Caki2 (cell line): ENCODE results near the gene SLC36A4. TPM values are rescaled to one million over a fixed set of nuclear protein-coding genes. Genes with fewer than 3 reads are reported as not detected.
"Not testable (repeated sequence)": the region's sequence is repeated elsewhere in the genome, so short reads cannot be mapped to it uniquely, and the experiment has no call there.

Source experiments
- DNase-seq: peaks from one replicate; pipeline ENCODE4 v3.0.0-alpha.2; 2015; ENCODE audit warnings: low read depth
- in situ Hi-C: cut with HindIII; loops from 2 replicates; pipeline ENCODE4 v1.10.0; 2016; ENCODE audit warnings: low sequenced_read_pairs, low pct_unique_long_range_greater_than_20kb, mixed read lengths
- total RNA-seq: library from RNA; depleted of rRNA; stranded (reverse); fragments of >200 nt; shearing (Covaris generic); gene quantifications from 2 replicates; pipeline ENCODE4 v1.2.3, GENCODE V29; 2014; ENCODE audit warnings: low replicate concordance; rRNA removed

Gene SLC36A4
- total RNA-seq, 1 experiment from 2014 or later: 4.9 TPM

GRCh38 chr11:93143186-93143585 lies 54.6 kb downstream of the SLC36A4 start:
- in situ Hi-C loops: no loop called here
- DNase-seq: no peak

DNA sequence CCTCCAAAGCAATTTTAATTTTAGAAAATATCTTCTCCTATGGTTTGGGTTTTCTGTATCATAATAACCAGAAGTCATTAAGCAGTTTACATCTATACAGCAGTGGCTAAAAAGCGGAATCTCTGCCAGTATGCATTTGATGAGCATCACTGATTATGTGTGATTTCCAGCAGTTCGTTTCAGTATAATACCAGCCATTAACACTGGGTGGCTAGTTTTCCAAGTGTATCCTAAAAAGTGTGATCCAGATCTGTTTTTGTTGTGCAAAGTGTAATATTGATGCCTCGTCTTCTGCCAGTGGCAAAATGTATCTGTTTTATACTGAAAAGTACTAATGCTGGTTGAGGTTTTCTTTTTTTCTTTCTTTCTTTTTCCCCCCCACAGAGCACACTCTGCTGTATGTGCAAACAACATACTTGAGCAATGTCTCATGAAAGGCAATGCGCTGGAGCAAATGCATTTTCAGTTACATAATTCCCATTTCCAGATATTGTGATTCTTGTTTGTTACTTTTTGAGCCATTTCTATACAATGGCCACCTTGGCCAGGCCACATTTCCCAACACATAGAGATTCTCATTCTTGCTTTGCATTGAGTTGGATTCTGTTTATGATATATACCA lies 64.2 kb downstream of the SLC36A4 start:
- DNase-seq: no peak
- in situ Hi-C loops: no loop called here

GRCh38 chr11:93132836-93133235 lies 65.0 kb downstream of the SLC36A4 start:
- in situ Hi-C loops: no loop called here
- DNase-seq: no peak

- DNase-seq: no peak
- in situ Hi-C loops: no loop called here
Observed at GRCh38 chr11:93131709-93132108, 66.1 kb downstream of the SLC36A4 start.

DNA sequence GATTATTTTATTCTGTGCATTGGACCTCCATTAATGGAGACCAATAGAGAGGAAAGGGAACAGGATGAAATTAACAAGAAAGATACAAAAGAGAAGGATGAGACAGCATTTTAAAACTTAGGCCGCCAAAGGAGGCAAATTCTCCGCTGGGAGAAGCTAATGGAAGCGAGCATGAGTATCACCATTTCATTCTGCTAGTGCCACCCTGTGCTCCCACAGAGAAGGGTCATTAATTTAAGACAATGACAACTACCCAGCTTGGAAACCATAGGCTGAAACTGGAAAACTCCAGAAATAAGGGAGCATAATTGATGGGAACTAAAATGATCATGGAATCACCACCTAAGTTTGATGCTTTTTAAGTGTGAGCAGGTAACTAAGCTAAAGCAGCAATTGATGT lies 69.2 kb downstream of the SLC36A4 start:
- in situ Hi-C loops: no loop called here
- DNase-seq: no peak

DNA sequence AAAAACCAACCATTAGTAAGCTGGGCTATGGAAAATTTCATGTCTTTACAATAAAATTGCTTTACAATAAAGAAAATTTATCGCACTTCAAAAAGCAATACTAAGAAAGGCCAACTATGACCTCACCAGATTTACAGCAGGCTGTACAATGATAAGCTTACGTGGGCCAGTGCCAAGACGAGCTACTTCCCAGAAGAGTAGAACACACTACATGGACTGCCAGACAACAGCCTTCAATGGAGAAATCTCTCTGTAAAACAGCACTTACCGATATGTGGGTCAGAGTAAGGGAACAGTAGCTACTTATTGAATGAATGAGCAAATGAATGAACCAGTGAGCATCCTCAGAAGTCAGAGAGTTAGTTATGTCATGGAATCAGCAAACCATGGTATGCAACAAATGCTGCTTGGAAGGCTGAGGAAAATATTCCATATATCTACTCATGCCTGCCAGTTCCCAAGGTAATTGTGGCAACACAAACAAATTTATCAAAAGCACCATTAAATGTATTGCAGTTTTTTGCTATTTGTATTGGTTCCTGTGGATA lies 74.4 kb downstream of the SLC36A4 start:
- in situ Hi-C loops: no loop called here
- no peak for DNase-seq

GRCh38 chr11:93122535-93123235 lies 75.1 kb downstream of the SLC36A4 start:
- no peak for DNase-seq
- in situ Hi-C loops: no loop called here

DNA sequence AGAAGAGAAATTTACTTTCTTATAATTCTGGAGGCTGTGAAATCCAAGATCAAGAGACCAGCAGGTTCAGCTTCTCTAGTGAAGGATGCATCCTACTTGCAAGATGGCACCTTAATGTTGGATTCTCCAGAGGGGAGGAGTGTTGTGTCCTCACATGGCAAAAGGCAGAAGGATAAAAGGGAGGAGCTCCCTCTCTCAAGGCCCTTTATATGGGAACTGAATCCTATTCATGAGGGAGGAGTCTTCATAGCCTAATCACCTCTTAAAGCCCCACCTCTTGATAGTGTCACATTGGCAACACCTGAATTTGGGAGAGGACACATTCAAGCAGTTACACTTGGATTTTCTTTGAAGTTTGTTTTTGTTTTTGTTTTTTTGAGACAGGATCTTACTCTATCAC lies 79.5 kb downstream of the SLC36A4 start:
- in situ Hi-C loops: no loop called here
- no peak for DNase-seq

GRCh38 chr11:93117565-93117964 lies 80.2 kb downstream of the SLC36A4 start:
- in situ Hi-C loops: no loop called here
- DNase-seq: no peak

GRCh38 chr11:93116641-93117441 lies 81.0 kb downstream of the SLC36A4 start:
- no peak for DNase-seq
- in situ Hi-C loops: no loop called here

DNA sequence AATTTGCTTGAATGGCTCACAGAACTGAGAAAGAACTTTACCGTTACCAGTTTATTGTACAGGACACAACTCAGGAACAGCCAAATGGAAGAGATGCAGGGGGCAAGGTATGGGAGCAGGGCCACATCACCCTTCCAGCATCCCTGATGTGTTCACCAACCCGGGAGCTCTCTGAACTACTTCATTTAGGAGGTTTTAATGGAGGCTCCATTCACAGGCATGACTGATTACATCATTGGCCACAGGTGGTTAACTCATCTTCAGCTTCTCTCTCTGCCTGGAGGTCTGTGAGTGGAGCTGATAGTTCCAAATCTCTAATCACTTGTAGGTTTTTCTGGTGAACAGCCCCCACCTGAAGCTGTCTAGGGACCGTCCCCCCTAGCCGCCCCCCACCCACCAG lies 83.5 kb downstream of the SLC36A4 start:
- DNase-seq: no peak
- in situ Hi-C loops: no loop called here

DNA sequence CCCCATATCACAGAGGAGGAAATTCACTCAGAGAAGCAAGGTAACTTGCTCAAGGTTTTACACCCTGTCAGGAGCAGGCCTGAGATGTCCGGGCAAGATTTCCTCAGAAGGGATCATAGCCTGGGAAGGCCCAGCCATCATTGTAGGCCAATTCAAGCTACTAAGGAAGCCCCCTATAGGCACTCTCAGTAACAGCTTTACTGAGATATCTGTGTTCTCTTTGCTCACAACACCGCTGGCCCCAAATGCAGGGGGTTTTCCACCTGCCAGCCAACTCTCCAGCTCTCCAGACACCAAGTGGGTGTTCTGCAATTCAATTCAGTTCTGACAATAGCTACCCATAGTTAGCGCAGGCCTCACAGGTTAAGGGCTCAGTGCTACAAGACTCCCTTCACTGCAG lies 84.0 kb downstream of the SLC36A4 start:
- no peak for DNase-seq
- in situ Hi-C loops: no loop called here

- in situ Hi-C loops, DNase-seq: not testable (repeated sequence)
Observed at GRCh38 chr11:93111147-93111546, 86.6 kb downstream of the SLC36A4 start.

- in situ Hi-C loops: no loop called here
- DNase-seq: no peak
Observed at GRCh38 chr11:93100211-93100610, 97.6 kb downstream of the SLC36A4 start.

DNA sequence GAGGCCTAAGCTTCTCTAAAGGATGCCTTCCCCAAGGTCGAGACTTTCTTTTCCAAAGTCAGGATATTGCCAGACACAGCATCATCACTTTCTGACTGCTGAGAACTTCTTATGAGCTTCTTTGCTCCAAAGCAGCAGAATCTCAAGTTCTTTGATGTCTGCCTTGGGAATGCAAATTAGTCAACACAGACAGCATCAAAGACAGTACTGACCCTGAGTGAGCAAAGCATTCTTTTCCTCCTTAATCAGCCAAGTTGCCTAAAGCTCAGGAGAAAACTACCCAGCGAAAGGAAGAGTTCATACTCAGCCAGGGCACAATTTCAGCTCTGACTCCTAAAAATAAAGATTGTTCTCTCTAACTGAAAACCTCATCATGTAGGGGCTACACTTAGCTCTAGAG lies 98.0 kb downstream of the SLC36A4 start:
- no peak for DNase-seq
- in situ Hi-C loops: no loop called here

Other genes starting within 250 kb of the SLC36A4 start
- not detected in 2 replicates for gene MTNR1B, start 228.3 kb downstream of the SLC36A4 start, total RNA-seq
- gene DEUP1, start 132.8 kb upstream of the SLC36A4 start, total RNA-seq: not detected in 2 replicates